T-cell (primary cell): ENCODE results near the gene ARHGAP4. TPM values are rescaled to one million over a fixed set of nuclear protein-coding genes. Genes with fewer than 3 reads are reported as not detected.

Experiments used
- ATAC-seq, 4 experiments: fragments of 200-7000 bp in 3 of 4; fragments of 150-1000 bp in 1 of 4; cut with Tn5 transposase; replicated peaks in 1 of 4; 1 replicate in 3 of 4; 2 replicates in 1 of 4; pipeline ENCODE4 v1.10.0; 2021; ENCODE audit warnings: moderate library complexity in 3 of 4, mild to moderate bottlenecking in 2 of 4, moderate number of reproducible peaks in 1 of 4
- CTCF ChIA-PET, 2 donors: fragments of 300-600 bp; sonication (Branson Sonifier 250); formaldehyde crosslinking; loops; one replicate each; lab custom pipeline; 2022; ENCODE audit warnings: antibody characterized with exemption in 2 of 2; lab: Charles Lee
- POLR2A ChIA-PET, 2 donors: fragments of 300-600 bp; sonication (Branson Sonifier 250); formaldehyde crosslinking; loops; one replicate each; lab custom pipeline; 2022; ENCODE audit warnings: antibody characterized with exemption in 2 of 2; lab: Charles Lee
- DNase-seq, 35 experiments: peaks; one replicate each; pipeline versions ENCODE4 v3.0.0 to v3.0.0-alpha.2; 2013 to 2023
- H3K27ac ChIP-seq: one replicate; pipeline ENCODE4 v1.5.1; 2013; ENCODE audit warnings: low read length
- H3K27me3 ChIP-seq, 2 experiments: replicated peaks in 1 of 2; 1 replicate in 1 of 2; 2 replicates in 1 of 2; pipeline versions ENCODE4 v1.6.1 to v1.7.0; 2013; ENCODE audit warnings: low read length in 1 of 2, mixed read lengths in 1 of 2; ENCODE audit not compliant: control insufficient read depth in 2 of 2, insufficient read depth in 2 of 2; ENCODE audit errors: extremely low read depth in 1 of 2
- H3K36me3 ChIP-seq, 2 donors: 1 replicate in 1 of 2; 2 replicates in 1 of 2; pipeline versions ENCODE4 v1.6.1 to v1.7.0; 2013; ENCODE audit warnings: low read length in 1 of 2; ENCODE audit not compliant: control insufficient read depth in 2 of 2, insufficient read depth in 1 of 2; ENCODE audit errors: extremely low read depth in 1 of 2
- H3K4me1 ChIP-seq, 2 experiments: 1 replicate in 1 of 2; 2 replicates in 1 of 2; pipeline versions ENCODE4 v1.6.1 to v1.7.0; 2013; ENCODE audit warnings: low read length in 2 of 2, mixed read lengths in 1 of 2; ENCODE audit not compliant: insufficient read depth in 2 of 2, control insufficient read depth in 1 of 2; ENCODE audit errors: extremely low read depth in 1 of 2
- H3K4me3 ChIP-seq, 2 donors: 1 replicate in 1 of 2; 2 replicates in 1 of 2; pipeline versions ENCODE4 v1.5.1 to v1.7.0; 2013; ENCODE audit warnings: mild to moderate bottlenecking in 2 of 2, low read length in 1 of 2, moderate library complexity in 1 of 2; ENCODE audit not compliant: control insufficient read depth in 1 of 2; ENCODE audit errors: extremely low read depth in 1 of 2
- H3K9me3 ChIP-seq: 2 replicates; pipeline ENCODE4 v1.7.0; 2013
- H3K27ac Mint-ChIP-seq, 2 donors: one replicate each; pipeline ENCODE4 v1.8.0; 2020 to 2021; ENCODE audit warnings: mild to moderate bottlenecking in 2 of 2, mixed read lengths in 2 of 2
- H3K27me3 Mint-ChIP-seq, 2 donors: one replicate each; pipeline ENCODE4 v1.8.0; 2021 to 2022; ENCODE audit warnings: mixed read lengths in 2 of 2
- H3K36me3 Mint-ChIP-seq: one replicate; pipeline ENCODE4 v1.8.0; 2021; ENCODE audit warnings: mixed read lengths
- H3K4me1 Mint-ChIP-seq, 3 donors: one replicate each; pipeline ENCODE4 v1.8.0; 2020 to 2022; ENCODE audit warnings: mixed read lengths in 3 of 3, mild to moderate bottlenecking in 1 of 3
- H3K4me3 Mint-ChIP-seq, 3 donors: one replicate each; pipeline ENCODE4 v1.8.0; 2020 to 2022; ENCODE audit warnings: mild to moderate bottlenecking in 3 of 3, mixed read lengths in 3 of 3, moderate library complexity in 3 of 3
- H3K9me3 Mint-ChIP-seq, 3 donors: one replicate each; pipeline ENCODE4 v1.8.0; 2020 to 2022; ENCODE audit warnings: mixed read lengths in 3 of 3
- WGBS: methylation state at CpG from one replicate; pipeline ENCODE4 v1.1.5; 2013; ENCODE audit warnings: missing lambda C conversion rate; ENCODE audit not compliant: insufficient coverage; 5-methylcytosine and 5-hydroxymethylcytosine counted together
- total RNA-seq, 35 experiments: library from RNA in 6 of 35; stranded (reverse) in 6 of 35; fragments of 120-200 nt in 1 of 35; gene quantifications; one replicate each; pipeline versions ENCODE4 v1.2.1 to v1.2.4 and lab custom pipeline; 2013 to 2026

The ARHGAP4 gene
- total RNA-seq, 5 donors from 2014 or later (not counting 1 experiment from before 2014, with no cell fraction given) = 420 to 485 (median 468) TPM

GRCh38 chrX:153935326-153935851, 9.3 kb upstream of the ARHGAP4 start:
- H3K4me1 ChIP-seq = peaks cover 0 to 17% of the 10 kb centered on the region in 2 experiments
- peaks cover 0 to 14% of the 10 kb centered on the region in 2 donors for H3K36me3 ChIP-seq
- Mint-ChIP-seq H3K36me3 (peaks cover 6% of the 10 kb centered on the region), H3K27me3 (peaks cover 0 to 10% of the 10 kb centered on the region in 2 donors), H3K4me3 (peak overlapping the region; percentile 66 to 71 (median 70)), H3K4me1 (peaks cover 18 to 22% (median 19%) of the 10 kb centered on the region in 3 donors), H3K9me3 (no peaks in the 10 kb centered on the region), H3K27ac (peak overlapping the region in 1 of 2 donors; percentile 77)
- peak overlapping the region in 1 of 2 donors; percentile 41 for H3K4me3 ChIP-seq
- ATAC-seq (no peak), DNase-seq (no peak)
- 31% methylated on average over 4 of the region's 32 CpGs for WGBS
- ChIA-PET POLR2A (interaction anchor here in 1 of 2 donors (0.6 kb wide), 1 partner anchor 56 kb away, joined by 8 read pairs; no protein-coding TSS in a partner anchor), CTCF (interaction anchor here (1.0 to 1.3 kb wide), 2 partner anchors 12 kb away, joined by 3 to 4 read pairs; no protein-coding TSS in a partner anchor)
- H3K27ac ChIP-seq = peak overlapping the region; percentile 49
- H3K9me3 ChIP-seq = no peaks in the 10 kb centered on the region
- H3K27me3 ChIP-seq = no peaks in the 10 kb centered on the region

DNA sequence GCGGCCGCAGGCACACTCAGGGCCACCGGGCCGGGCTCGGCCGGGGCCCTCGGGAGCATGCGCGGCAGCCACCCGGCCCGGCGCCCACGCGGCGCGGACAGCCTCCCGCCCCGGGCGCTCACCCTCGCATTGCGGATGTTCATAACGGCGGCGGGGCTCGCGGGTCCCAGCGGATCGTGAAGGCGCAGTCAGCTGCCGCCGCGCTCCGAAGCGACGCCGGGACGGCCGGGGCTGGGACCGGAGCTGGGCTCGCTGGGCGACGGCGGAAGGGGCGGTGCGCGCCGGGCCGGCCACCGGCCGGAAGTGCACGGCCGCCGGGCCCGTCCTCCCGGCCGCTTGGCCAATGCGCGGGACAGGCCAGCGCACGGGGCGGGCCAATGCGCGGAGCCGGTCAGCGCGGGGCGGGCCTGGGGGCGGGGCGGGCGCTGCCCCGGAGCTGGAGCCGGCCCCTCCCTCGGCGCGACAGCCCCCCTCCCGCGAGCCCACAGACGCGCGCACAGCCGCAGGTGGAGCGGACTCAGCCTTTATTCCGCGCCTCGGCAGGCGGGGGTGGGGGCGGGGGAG, 8.8 kb upstream of the ARHGAP4 start, which contains the start of gene NAA10:
Gene NAA10, minus strand, starts transcription at position 276 of the 564 bp plus-strand sequence. Its CDS starts 133 bp downstream, at position 143.
- Mint-ChIP-seq H3K4me1 (peaks cover 18 to 21% (median 19%) of the 10 kb centered on the region in 3 donors), H3K27me3 (peaks cover 0 to 10% of the 10 kb centered on the region in 2 donors), H3K9me3 (no peaks in the 10 kb centered on the region), H3K36me3 (peaks cover 6% of the 10 kb centered on the region), H3K4me3 (peak within 1 kb of the TSS; percentile 83 to 85 (median 84)), H3K27ac (peak within 1 kb of the TSS; percentile 77 to 86)
- H3K27ac ChIP-seq = peak within 1 kb of the TSS; percentile 49
- ATAC-seq = peak; percentile 70 to 80 (median 75)
- H3K27me3 ChIP-seq = no peaks in the 10 kb centered on the region
- CTCF ChIA-PET = interaction anchor here (1.0 to 1.9 kb wide), 4 partner anchors 11 to 24 kb away, joined by 3 to 4 read pairs (median 4); no protein-coding TSS in a partner anchor
- H3K9me3 ChIP-seq = no peaks in the 10 kb centered on the region
- peaks cover 0 to 22% of the 10 kb centered on the region in 2 experiments for H3K4me1 ChIP-seq
- peak in 18 of 35 experiments; percentile 14 to 66 (median 32) for DNase-seq
- 0% methylated on average over 42 of the region's 87 CpGs for WGBS
- peak within 1 kb of the TSS; percentile 49 to 65 for H3K4me3 ChIP-seq
- H3K36me3 ChIP-seq = peaks cover 0 to 14% of the 10 kb centered on the region in 2 donors
- POLR2A ChIA-PET = interaction anchor here in 1 of 2 donors (0.6 kb wide), 1 partner anchor 34 kb away, joined by 3 read pairs; no protein-coding TSS in a partner anchor

DNA sequence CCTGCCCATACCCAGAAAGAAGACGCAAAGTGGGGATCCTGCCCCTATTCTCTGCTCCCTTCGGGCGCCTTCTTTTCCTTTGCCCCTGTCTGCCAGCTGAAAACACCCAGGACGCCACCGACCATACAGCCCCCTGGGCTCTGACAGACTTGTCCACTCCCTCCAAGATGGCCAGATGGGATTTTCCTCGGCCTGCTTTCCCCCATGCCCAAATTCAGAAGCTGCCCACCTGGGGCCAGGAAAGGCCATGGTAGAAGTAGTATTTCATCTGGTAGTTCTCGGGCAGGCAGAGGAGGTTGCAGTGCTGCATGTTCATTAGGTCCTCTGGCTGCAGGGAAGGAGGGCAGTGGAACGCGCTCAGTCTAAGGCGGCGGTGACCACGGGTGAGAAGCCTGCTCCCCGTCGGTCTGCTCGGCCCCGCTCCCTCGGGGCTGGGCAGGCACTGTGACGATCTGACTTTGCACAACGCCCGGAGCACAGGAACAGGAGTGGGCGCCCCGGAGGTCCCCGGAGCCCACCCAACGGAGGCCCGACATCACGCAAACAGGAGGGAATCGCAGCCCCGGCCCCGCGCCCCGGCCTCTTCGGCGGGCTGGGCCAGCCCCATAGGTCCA, 8.2 kb upstream of the ARHGAP4 start:
- 0% methylated on average over 24 of the region's 33 CpGs for WGBS
- Histone ChIP-seq H3K36me3 (peaks cover 0 to 17% of the 10 kb centered on the region in 2 donors), H3K4me3 (peak overlapping the region; percentile 49 to 65), H3K27me3 (no peaks in the 10 kb centered on the region), H3K27ac (peak overlapping the region; percentile 29), H3K4me1 (peaks cover 0 to 28% of the 10 kb centered on the region in 2 experiments), H3K9me3 (no peaks in the 10 kb centered on the region)
- peaks cover 19 to 23% (median 23%) of the 10 kb centered on the region in 3 donors for H3K4me1 Mint-ChIP-seq
- peaks cover 0 to 10% of the 10 kb centered on the region in 2 donors for H3K27me3 Mint-ChIP-seq
- H3K36me3 Mint-ChIP-seq = peaks cover 6% of the 10 kb centered on the region
- ATAC-seq (peak; percentile 26 to 40 (median 36)), DNase-seq (no peak)
- H3K27ac Mint-ChIP-seq = peak overlapping the region; percentile 62 to 86
- peak overlapping the region; percentile 83 to 85 (median 84) for H3K4me3 Mint-ChIP-seq
- no peaks in the 10 kb centered on the region for H3K9me3 Mint-ChIP-seq
- ChIA-PET POLR2A (interaction anchor here in 1 of 2 donors (0.6 kb wide), 1 partner anchor 34 kb away, joined by 3 read pairs; no protein-coding TSS in a partner anchor), CTCF (interaction anchor here in 1 of 2 donors (1.0 to 1.9 kb wide), 3 partner anchors 11 to 23 kb away, joined by 3 to 4 read pairs (median 3); no protein-coding TSS in a partner anchor)

- ChIA-PET CTCF (interaction anchor here (1.0 to 1.9 kb wide), 4 partner anchors 10 to 23 kb away, joined by 3 to 4 read pairs (median 4); no protein-coding TSS in a partner anchor), POLR2A (no interaction called here)
- Mint-ChIP-seq H3K9me3 (no peaks in the 10 kb centered on the region), H3K4me3 (peak overlapping the region; percentile 83 to 85 (median 84)), H3K27me3 (peaks cover 0 to 10% of the 10 kb centered on the region in 2 donors), H3K36me3 (peaks cover 6% of the 10 kb centered on the region), H3K4me1 (peaks cover 23 to 28% (median 28%) of the 10 kb centered on the region in 3 donors), H3K27ac (peak overlapping the region; percentile 62 to 86)
- Histone ChIP-seq H3K9me3 (no peaks in the 10 kb centered on the region), H3K36me3 (peaks cover 0 to 17% of the 10 kb centered on the region in 2 donors), H3K27ac (no peak overlapping the region), H3K4me3 (peak overlapping the region in 1 of 2 donors; percentile 49), H3K4me1 (peaks cover 0 to 33% of the 10 kb centered on the region in 2 experiments), H3K27me3 (no peaks in the 10 kb centered on the region)
- ATAC-seq (no peak), DNase-seq (no peak)
- no CpG with 5 or more reads among the region's 7 CpGs for WGBS
Observed at GRCh38 chrX:153933748-153934147, 7.7 kb upstream of the ARHGAP4 start.

DNA sequence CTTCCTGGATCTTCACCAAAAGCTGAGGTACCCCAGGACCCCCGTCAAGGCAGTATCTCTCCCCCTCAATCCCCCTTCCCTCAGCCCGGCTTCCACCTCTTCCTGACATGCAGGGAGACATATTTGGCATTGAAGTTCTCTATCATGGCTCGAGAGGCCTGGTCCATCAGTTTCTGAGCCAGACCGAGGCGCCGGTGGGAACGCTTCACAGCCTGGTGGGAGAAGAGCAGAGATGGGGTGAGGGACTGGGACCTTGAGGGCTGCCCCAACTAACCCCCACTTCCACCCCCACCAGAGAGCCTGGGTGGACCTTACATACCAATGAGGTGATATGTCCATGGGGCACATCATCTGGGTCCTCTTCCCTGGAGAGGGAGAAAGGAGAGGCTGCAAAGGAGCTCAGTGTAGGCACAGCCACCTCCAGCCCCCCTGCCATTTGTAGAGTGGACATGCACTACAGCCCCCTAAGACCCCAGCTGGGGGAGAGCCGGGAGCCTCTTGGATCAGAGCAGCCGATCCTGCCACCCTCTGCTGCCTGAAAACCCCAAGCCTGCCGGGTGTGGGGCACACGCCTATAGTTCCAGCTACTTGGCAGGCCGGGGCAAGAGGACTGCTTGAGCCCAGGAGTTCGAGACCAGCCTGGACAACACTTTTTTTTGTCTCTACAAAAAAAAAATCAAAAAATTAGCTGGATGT, 6.3 kb upstream of the ARHGAP4 start:
- Mint-ChIP-seq H3K9me3 (no peaks in the 10 kb centered on the region), H3K27ac (peak overlapping the region in 1 of 2 donors; percentile 66)
- 100% methylated on average over 2 of the region's 13 CpGs for WGBS

More for the DNA sequence above, 6.3 kb upstream of the ARHGAP4 start:
- Histone ChIP-seq H3K4me1 (peaks cover 2 to 40% of the 10 kb centered on the region in 2 experiments), H3K36me3 (peaks cover 0 to 17% of the 10 kb centered on the region in 2 donors), H3K9me3 (no peaks in the 10 kb centered on the region), H3K27ac (no peak overlapping the region), H3K4me3 (no peak overlapping the region), H3K27me3 (no peaks in the 10 kb centered on the region)
- POLR2A ChIA-PET = no interaction called here
- Mint-ChIP-seq H3K4me1 (peaks cover 29 to 35% (median 31%) of the 10 kb centered on the region in 3 donors), H3K36me3 (peaks cover 6% of the 10 kb centered on the region), H3K4me3 (no peak overlapping the region), H3K27me3 (peaks cover 0 to 10% of the 10 kb centered on the region in 2 donors)
- CTCF ChIA-PET = interaction anchor here (1.1 to 1.6 kb wide), 2 partner anchors 15 kb away, joined by 4 read pairs; no protein-coding TSS in a partner anchor
- ATAC-seq (no peak), DNase-seq (no peak)
